ENCODE measurements around the gene INAFM1. TPM values are rescaled to one million over a fixed set of nuclear protein-coding genes. Genes with fewer than 3 reads are reported as not detected.
"Not testable (repeated sequence)": the region's sequence is repeated elsewhere in the genome, so short reads cannot be mapped to it uniquely, and the experiment has no call there.

The INAFM1 gene
- total and polyA plus RNA-seq, 11 donors = 4.8 to 14.0 (median 9.5) TPM

GRCh38 chr19:47247308-47247990 lies 27.2 kb upstream of the INAFM1 start:
- Histone ChIP-seq H3K4me3 (no peak overlapping the region), H3K27ac (no peak overlapping the region), H3K4me1 (peaks cover 0 to 29% (median 15%) of the 10 kb centered on the region in 12 donors), H3K27me3 (no peaks in the 10 kb centered on the region), H3K9me3 (no peaks in the 10 kb centered on the region), H3K36me3 (no peaks in the 10 kb centered on the region)
- intact Hi-C loops (cut with DNase I) = loop anchor here in 6 of 10 donors (1.0 to 5.0 kb wide), 5 partner anchors 35 to 100 kb away; no protein-coding TSS in a partner anchor
- 29 to 32% (median 31%) methylated on average over 25 of the region's 25 CpGs for WGBS, 4 donors
- no peak for ATAC-seq
- TF ChIP-seq POLR2A (IDR thresholded peaks at IDR 0.05) = no peak
- peak; percentile 85 to 98 (median 92) for TF ChIP-seq CTCF (IDR thresholded peaks at IDR 0.05)
- peak; percentile 73 to 89 (median 77) for DNase-seq

- 82 to 91% (median 89%) methylated on average over 8 of the region's 8 CpGs for WGBS, 4 donors
- not testable (repeated sequence) for DNase-seq, H3K27ac ChIP-seq, ATAC-seq, H3K36me3 ChIP-seq, H3K9me3 ChIP-seq, H3K27me3 ChIP-seq, H3K4me3 ChIP-seq
- H3K4me1 ChIP-seq = peaks cover 0 to 14% (median 11%) of the 10 kb centered on the region in 12 donors
- intact Hi-C loops (cut with DNase I) = loop anchor here in 1 of 10 donors (10.0 kb wide), 1 partner anchor 398 kb away; the partner anchor contains the start of gene AP2S1
These were observed 21.7 kb upstream of the INAFM1 start for GRCh38 chr19:47253016-47253415.

- no peak for TF ChIP-seq POLR2A (IDR thresholded peaks at IDR 0.05)
- no peak for TF ChIP-seq CTCF (IDR thresholded peaks at IDR 0.05)
- no peaks in the 10 kb centered on the region for H3K9me3 ChIP-seq
- H3K27ac ChIP-seq = no peak overlapping the region
- DNase-seq (no peak), ATAC-seq (no peak)
- no peak overlapping the region for H3K4me3 ChIP-seq
- no peaks in the 10 kb centered on the region for H3K27me3 ChIP-seq
- H3K4me1 ChIP-seq = peaks cover 0 to 19% (median 15%) of the 10 kb centered on the region in 12 donors
- 78 to 89% (median 84%) methylated on average over 3 of the region's 3 CpGs for WGBS, 4 donors
- H3K36me3 ChIP-seq = peaks cover 0 to 4% (median 2%) of the 10 kb centered on the region in 9 donors
- intact Hi-C loops (cut with DNase I) = loop anchor here in 1 of 10 donors (10.0 kb wide), 1 partner anchor 399 kb away; the partner anchor contains the start of gene AP2S1
These were observed 21.2 kb upstream of the INAFM1 start for GRCh38 chr19:47253467-47253881.

GRCh38 chr19:47253970-47254369 lies 20.7 kb upstream of the INAFM1 start:
- no peak overlapping the region for H3K4me3 ChIP-seq
- H3K9me3 ChIP-seq = no peaks in the 10 kb centered on the region
- H3K36me3 ChIP-seq = peaks cover 0 to 9% (median 7%) of the 10 kb centered on the region in 9 donors
- DNase-seq (no peak), ATAC-seq (no peak)
- 92 to 97% (median 95%) methylated on average over 5 of the region's 5 CpGs for WGBS, 4 donors
- no peak for TF ChIP-seq CTCF (IDR thresholded peaks at IDR 0.05)
- no peak for TF ChIP-seq POLR2A (IDR thresholded peaks at IDR 0.05)
- no peak overlapping the region for H3K27ac ChIP-seq
- intact Hi-C loops (cut with DNase I) = loop anchor here in 1 of 10 donors (10.0 kb wide), 1 partner anchor 399 kb away; the partner anchor contains the start of gene AP2S1
- no peaks in the 10 kb centered on the region for H3K27me3 ChIP-seq
- H3K4me1 ChIP-seq = peaks cover 0 to 24% (median 20%) of the 10 kb centered on the region in 12 donors

All from heart left ventricle (tissue), 16 donors.